ENCODE measurements around the gene TMEM178A. TPM values are rescaled to one million over a fixed set of nuclear protein-coding genes. Genes with fewer than 3 reads are reported as not detected.

Gene TMEM178A
- total and polyA plus RNA-seq, 4 donors: 1.4 to 4.8 (median 3.2) TPM

DNA sequence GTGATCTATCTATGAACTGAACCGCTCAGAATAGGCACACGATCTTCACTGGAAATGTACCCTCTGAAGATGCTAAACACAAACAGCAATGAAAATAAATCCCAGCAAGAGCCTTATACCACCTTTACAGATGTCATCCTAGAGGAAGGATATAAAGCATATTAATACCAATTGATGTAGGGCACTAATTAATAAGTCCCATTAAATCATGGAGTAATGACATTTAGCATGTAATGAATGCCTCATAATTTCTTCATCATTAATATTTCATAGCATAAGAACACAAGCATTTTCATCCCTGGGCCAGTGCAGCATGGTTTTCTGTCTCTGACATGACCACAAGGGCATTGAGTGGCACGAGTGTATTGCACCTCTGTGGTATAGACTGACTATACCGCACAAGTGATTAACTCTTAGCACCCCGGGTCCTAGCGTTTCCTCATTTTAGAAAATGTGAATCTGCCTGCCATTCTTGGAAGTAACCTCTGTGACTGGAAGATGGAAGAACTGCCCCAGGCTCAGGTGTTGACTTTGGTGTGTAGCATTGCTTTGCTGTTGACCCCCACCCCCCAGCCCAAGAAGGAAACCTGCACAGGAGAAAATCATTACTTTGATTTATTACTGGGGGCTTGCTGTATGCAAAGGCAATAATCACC lies 1.4 kb upstream of the TMEM178A start:
- DNase-seq: no peak
- H3K4me3 ChIP-seq: no peak overlapping the region
- TF ChIP-seq, protein P1, sequence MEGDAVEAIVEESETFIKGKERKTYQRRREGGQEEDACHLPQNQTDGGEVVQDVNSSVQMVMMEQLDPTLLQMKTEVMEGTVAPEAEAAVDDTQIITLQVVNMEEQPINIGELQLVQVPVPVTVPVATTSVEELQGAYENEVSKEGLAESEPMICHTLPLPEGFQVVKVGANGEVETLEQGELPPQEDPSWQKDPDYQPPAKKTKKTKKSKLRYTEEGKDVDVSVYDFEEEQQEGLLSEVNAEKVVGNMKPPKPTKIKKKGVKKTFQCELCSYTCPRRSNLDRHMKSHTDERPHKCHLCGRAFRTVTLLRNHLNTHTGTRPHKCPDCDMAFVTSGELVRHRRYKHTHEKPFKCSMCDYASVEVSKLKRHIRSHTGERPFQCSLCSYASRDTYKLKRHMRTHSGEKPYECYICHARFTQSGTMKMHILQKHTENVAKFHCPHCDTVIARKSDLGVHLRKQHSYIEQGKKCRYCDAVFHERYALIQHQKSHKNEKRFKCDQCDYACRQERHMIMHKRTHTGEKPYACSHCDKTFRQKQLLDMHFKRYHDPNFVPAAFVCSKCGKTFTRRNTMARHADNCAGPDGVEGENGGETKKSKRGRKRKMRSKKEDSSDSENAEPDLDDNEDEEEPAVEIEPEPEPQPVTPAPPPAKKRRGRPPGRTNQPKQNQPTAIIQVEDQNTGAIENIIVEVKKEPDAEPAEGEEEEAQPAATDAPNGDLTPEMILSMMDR (IDR thresholded peaks at IDR 0.05; ENCODE audit: control extremely low read depth, extremely low read depth): no peak
- peaks cover 0 to 24% (median 4%) of the 10 kb centered on the region in 5 donors for H3K4me1 ChIP-seq (ENCODE audit: control insufficient read depth in 5 of 5, insufficient read depth in 5 of 5, low read length in 5 of 5)
- no peaks in the 10 kb centered on the region for H3K36me3 ChIP-seq (ENCODE audit: control insufficient read depth in 4 of 4, insufficient read depth in 4 of 4, low read length in 4 of 4)
- peaks cover 0 to 37% (median 31%) of the 10 kb centered on the region in 3 donors for H3K27me3 ChIP-seq (ENCODE audit: control insufficient read depth in 3 of 3, insufficient read depth in 3 of 3, low read length in 2 of 3)
- H3K27ac ChIP-seq (ENCODE audit: low read depth in 1 of 2, low read length in 1 of 2): no peak overlapping the region
- H3K9me3 ChIP-seq (ENCODE audit: control insufficient read depth in 4 of 4, insufficient read depth in 3 of 4, low read length in 3 of 4): no peaks in the 10 kb centered on the region
- no peak for ATAC-seq (ENCODE audit: insufficient read depth, low FRiP score)
- no peak overlapping the region for H3K9ac ChIP-seq (ENCODE audit: insufficient read depth in 1 of 2, low read length in 2 of 2)
- WGBS, 2 donors: 53 to 66% methylated on average over 6 of the region's 6 CpGs

DNA sequence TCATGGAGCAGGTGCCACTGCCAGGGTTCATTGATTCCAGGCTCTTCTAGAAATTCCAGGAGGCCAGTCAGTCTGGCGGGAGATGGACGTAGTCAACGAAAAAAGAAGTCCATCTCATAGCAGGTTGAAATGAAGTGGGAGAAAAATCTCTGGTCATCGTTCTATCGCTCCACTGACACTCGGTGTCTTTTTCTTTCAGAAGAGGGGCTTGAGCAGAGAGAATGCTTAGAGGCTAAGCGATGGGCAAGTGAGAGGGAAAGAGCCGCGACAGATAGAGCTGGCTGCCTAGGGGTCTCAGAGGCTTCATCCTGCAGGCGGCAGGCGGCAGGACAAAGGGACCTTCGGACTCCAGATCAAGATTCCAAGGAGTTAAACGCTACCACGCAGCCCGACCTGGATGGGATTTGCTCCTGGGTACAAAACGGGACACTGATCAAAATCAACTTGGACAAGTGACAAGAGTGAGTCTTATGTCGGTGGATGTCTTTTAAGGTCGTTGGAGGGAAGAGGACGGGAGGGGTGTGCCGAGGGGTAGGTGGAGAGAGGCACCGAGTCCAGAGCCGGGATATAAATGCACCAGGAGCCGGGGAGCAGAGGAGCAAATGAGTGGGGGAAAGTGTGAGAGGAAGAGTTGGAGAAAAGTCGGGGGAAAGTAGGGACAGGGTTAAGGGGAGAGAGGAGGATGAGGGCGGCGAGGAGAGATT lies 677 bp upstream of the TMEM178A start:
- TF ChIP-seq, protein P1 (IDR thresholded peaks at IDR 0.05; ENCODE audit: control extremely low read depth, extremely low read depth): no peak
- WGBS, 2 donors: 37 to 45% methylated on average over 26 of the region's 26 CpGs
- no peaks in the 10 kb centered on the region for H3K36me3 ChIP-seq (ENCODE audit: control insufficient read depth in 4 of 4, insufficient read depth in 4 of 4, low read length in 4 of 4)
- H3K9me3 ChIP-seq (ENCODE audit: control insufficient read depth in 4 of 4, insufficient read depth in 3 of 4, low read length in 3 of 4): no peaks in the 10 kb centered on the region
- H3K4me1 ChIP-seq (ENCODE audit: control insufficient read depth in 5 of 5, insufficient read depth in 5 of 5, low read length in 5 of 5): peaks cover 0 to 24% (median 4%) of the 10 kb centered on the region in 5 donors
- H3K27me3 ChIP-seq (ENCODE audit: control insufficient read depth in 3 of 3, insufficient read depth in 3 of 3, low read length in 2 of 3): peaks cover 0 to 37% (median 37%) of the 10 kb centered on the region in 3 donors
- no peak overlapping the region for H3K27ac ChIP-seq (ENCODE audit: low read depth in 1 of 2, low read length in 1 of 2)
- DNase-seq: peak in 2 of 3 donors; percentile 16 to 19
- peak overlapping the region in 1 of 2 donors; percentile 13 for H3K9ac ChIP-seq (ENCODE audit: insufficient read depth in 1 of 2, low read length in 2 of 2)
- no peak for ATAC-seq (ENCODE audit: insufficient read depth, low FRiP score)
- no peak overlapping the region for H3K4me3 ChIP-seq

DNA sequence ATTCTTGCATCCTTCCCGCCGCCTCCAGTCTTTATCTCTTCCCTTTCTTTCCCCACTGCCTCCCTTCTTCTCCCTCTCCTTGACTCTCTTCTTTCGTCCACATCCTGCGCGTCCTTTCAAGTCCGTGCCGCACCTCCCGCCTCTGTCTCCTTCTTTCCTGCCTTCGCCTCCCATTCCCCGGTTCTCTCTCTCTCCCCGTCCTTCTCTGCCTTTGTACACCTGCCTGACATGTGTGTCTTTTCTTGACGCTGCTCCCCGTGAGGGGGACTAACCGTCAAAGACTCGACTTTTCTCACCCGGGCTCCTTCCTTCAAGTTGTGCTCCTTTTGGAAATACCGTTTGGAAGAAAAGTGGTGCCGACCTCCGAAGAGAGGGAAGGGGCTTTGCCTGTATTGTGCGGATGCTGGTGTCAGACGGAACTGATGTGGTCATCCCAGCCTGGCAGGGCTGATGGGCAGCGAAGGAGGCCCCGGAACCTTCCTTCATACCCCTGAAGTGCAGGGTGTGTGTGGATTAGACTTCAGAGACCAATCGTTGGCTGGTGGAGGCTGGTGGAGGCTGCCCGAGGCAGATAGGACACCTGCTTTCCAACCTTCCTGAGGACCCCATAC lies 879 bp downstream of the TMEM178A start:
- TF ChIP-seq, protein P1 (IDR thresholded peaks at IDR 0.05; ENCODE audit: control extremely low read depth, extremely low read depth): no peak

More for the DNA sequence above, 879 bp downstream of the TMEM178A start:
- ATAC-seq (ENCODE audit: insufficient read depth, low FRiP score) (no peak), DNase-seq (no peak)
- Histone ChIP-seq H3K9ac (ENCODE audit: insufficient read depth in 1 of 2, low read length in 2 of 2) (peak overlapping the region in 1 of 2 donors; percentile 20), H3K27ac (ENCODE audit: low read depth in 1 of 2, low read length in 1 of 2) (no peak overlapping the region), H3K4me1 (ENCODE audit: control insufficient read depth in 5 of 5, insufficient read depth in 5 of 5, low read length in 5 of 5) (peaks cover 0 to 24% (median 4%) of the 10 kb centered on the region in 5 donors), H3K4me3 (peak overlapping the region; percentile 52), H3K27me3 (ENCODE audit: control insufficient read depth in 3 of 3, insufficient read depth in 3 of 3, low read length in 2 of 3) (peaks cover 0 to 42% (median 37%) of the 10 kb centered on the region in 3 donors), H3K9me3 (ENCODE audit: control insufficient read depth in 4 of 4, insufficient read depth in 3 of 4, low read length in 3 of 4) (no peaks in the 10 kb centered on the region), H3K36me3 (ENCODE audit: control insufficient read depth in 4 of 4, insufficient read depth in 4 of 4, low read length in 4 of 4) (no peaks in the 10 kb centered on the region)
- 3% methylated on average over 25 of the region's 25 CpGs for WGBS, 2 donors
